ENCODE data around the gene ABLIM2. TPM values are rescaled to one million over a fixed set of nuclear protein-coding genes. Genes with fewer than 3 reads are reported as not detected.
A peak's percentile ranks its signal among the peaks of the same experiment; 100 is the strongest.

ABLIM2 gene
- polyA plus RNA-seq, 3 donors, result 0.21 TPM; not detected in 2

DNA sequence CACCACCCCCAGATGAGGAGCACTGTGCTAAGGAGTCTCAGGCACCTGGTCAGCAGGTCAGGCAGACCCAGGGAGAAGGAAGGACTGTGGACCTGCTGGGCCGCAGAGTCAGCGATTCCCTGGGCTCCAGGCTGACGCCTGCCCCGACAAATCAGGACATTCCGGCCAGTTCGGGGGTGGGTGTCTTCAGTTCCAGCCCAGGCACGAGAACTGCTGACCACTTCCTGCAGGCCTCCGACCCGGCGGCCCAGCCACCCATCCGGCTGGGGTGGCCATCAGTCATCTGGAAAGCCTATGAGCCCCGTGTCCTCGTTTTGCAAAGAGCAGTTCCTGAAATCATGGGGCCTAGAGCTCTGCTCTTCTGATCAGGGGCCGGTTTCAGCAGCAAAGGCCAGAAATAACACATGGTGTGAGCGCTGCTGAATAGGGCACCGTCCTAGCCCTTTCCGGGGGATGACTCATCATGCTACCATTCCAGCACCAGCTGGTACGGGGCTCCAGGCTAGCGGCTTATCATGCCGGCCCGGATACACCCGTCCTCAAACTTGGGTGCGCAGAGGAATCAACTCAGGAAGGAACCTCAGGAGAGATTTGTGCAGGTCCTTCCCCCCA lies 32.6 kb upstream of the ABLIM2 start:
- H3K9ac ChIP-seq (ENCODE audit: insufficient read depth, low read length, poor library complexity, severe bottlenecking), result peak overlapping the region; percentile 53
- peak overlapping the region; percentile 68 for H2AFZ ChIP-seq (ENCODE audit: insufficient read depth, low read depth, low read length, poor library complexity, severe bottlenecking)
- H3K36me3 ChIP-seq (replicated peaks in 1 of 2; ENCODE audit: control insufficient read depth in 1 of 2, insufficient read depth in 2 of 2, low read length in 2 of 2), result no peaks in the 10 kb centered on the region
- Mint-ChIP-seq H3K27me3 (ENCODE audit: low read depth in 3 of 3) (peaks cover 4 to 14% (median 11%) of the 10 kb centered on the region in 3 donors), H3K36me3 (peaks cover 2 to 6% of the 10 kb centered on the region in 2 donors), H3K4me1 (peaks cover 41% of the 10 kb centered on the region), H3K27ac (peak overlapping the region; percentile 86 to 95 (median 91)), H3K4me3 (peak overlapping the region; percentile 41 to 70), H3K9me3 (peaks cover 0 to 2% (median 0%) of the 10 kb centered on the region in 7 donors)
- peak overlapping the region; percentile 90 to 91 for H3K27ac ChIP-seq (ENCODE audit: low read depth in 1 of 2, low read length in 2 of 2)
- H4K20me1 ChIP-seq (ENCODE audit: insufficient read depth, low read length), result no peaks in the 10 kb centered on the region
- peaks cover 37 to 49% of the 10 kb centered on the region in 2 donors for H3K4me1 ChIP-seq (ENCODE audit: control insufficient read depth in 1 of 2, insufficient read depth in 2 of 2, low read length in 2 of 2)
- peak; percentile 88 to 95 (median 92) for DNase-seq
- no peaks in the 10 kb centered on the region for H3K27me3 ChIP-seq (ENCODE audit: control insufficient read depth in 2 of 2, insufficient read depth in 2 of 2, low read length in 2 of 2)
- no peaks in the 10 kb centered on the region for H3K79me2 ChIP-seq (ENCODE audit: insufficient read depth, low read length)
- H3K4me3 ChIP-seq (replicated peaks in 1 of 3; ENCODE audit: low read depth in 2 of 3, low read length in 3 of 3), result peak overlapping the region in 1 of 3 experiments; percentile 57
- H3K9me3 ChIP-seq (replicated peaks in 1 of 2; ENCODE audit: control insufficient read depth in 1 of 2, insufficient read depth in 1 of 2, low read length in 2 of 2), result no peaks in the 10 kb centered on the region
- TF ChIP-seq, protein P1, sequence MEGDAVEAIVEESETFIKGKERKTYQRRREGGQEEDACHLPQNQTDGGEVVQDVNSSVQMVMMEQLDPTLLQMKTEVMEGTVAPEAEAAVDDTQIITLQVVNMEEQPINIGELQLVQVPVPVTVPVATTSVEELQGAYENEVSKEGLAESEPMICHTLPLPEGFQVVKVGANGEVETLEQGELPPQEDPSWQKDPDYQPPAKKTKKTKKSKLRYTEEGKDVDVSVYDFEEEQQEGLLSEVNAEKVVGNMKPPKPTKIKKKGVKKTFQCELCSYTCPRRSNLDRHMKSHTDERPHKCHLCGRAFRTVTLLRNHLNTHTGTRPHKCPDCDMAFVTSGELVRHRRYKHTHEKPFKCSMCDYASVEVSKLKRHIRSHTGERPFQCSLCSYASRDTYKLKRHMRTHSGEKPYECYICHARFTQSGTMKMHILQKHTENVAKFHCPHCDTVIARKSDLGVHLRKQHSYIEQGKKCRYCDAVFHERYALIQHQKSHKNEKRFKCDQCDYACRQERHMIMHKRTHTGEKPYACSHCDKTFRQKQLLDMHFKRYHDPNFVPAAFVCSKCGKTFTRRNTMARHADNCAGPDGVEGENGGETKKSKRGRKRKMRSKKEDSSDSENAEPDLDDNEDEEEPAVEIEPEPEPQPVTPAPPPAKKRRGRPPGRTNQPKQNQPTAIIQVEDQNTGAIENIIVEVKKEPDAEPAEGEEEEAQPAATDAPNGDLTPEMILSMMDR (IDR thresholded peaks at IDR 0.05), result no peak
- WGBS (ENCODE audit: insufficient coverage), result 4% methylated on average over 23 of the region's 23 CpGs
- peak overlapping the region; percentile 58 for H3K4me2 ChIP-seq (replicated peaks; ENCODE audit: extremely low read depth, low read length, poor library complexity, severe bottlenecking)
- intact Hi-C loops (cut with micrococcal nuclease), result no loop called here

DNA sequence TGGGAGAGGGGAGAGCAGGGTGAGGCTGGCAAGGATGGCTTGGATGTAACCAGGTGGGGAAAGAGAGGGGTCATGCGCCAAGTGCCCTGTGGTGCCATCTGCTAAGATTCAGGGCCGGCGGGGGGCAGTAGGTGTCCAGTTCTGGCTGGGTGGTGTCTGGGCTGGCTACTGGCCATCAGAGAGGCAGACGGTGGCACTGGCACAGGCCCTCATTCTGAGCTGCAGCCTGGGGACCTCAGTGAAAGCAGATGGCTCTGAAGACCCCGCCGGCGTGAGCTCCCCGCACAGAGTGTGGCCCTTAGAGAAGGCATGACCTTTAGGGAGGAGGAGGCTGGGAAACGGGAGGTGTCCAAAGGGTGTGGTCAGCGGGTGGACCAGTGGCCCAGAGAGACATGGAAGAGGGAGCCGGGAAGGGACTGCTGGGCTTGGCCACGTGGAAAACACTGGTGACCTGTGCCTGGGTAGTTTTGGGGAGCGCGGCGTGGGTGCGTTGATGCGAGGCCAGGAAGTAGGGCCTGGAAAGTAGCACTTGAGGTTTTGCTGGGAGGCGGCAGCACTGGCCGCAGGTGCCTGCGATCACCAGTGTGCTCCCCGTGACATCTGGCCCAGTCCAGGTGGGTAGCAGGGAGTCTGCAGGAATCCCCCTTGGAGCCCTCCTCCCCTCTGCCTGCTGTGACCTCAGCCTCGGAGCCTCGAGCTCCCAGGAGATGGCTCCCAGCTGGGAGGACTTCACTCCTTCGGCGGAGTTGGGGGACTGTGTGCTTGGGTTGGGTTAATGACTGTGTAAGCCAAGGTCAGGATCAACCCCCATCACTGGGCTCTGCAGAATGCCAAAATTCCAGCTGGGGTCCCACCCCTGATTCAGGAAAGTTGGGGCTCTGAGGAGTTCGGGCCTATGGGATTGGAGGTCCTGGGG lies 31.2 kb upstream of the ABLIM2 start:
- Mint-ChIP-seq H3K4me3 (no peak overlapping the region), H3K9me3 (peaks cover 0 to 2% (median 0%) of the 10 kb centered on the region in 7 donors), H3K27ac (peak overlapping the region in 3 of 7 donors; percentile 14 to 76 (median 63)), H3K4me1 (peaks cover 37% of the 10 kb centered on the region), H3K27me3 (ENCODE audit: low read depth in 3 of 3) (peaks cover under 1 to 16% (median 11%) of the 10 kb centered on the region in 3 donors), H3K36me3 (peaks cover 2 to 6% of the 10 kb centered on the region in 2 donors)
- Histone ChIP-seq H3K4me1 (ENCODE audit: control insufficient read depth in 1 of 2, insufficient read depth in 2 of 2, low read length in 2 of 2) (peaks cover 34 to 43% of the 10 kb centered on the region in 2 donors), H3K9ac (ENCODE audit: insufficient read depth, low read length, poor library complexity, severe bottlenecking) (peak overlapping the region; percentile 53), H2AFZ (ENCODE audit: insufficient read depth, low read depth, low read length, poor library complexity, severe bottlenecking) (no peak overlapping the region), H3K79me2 (ENCODE audit: insufficient read depth, low read length) (no peaks in the 10 kb centered on the region), H3K27ac (ENCODE audit: low read depth in 1 of 2, low read length in 2 of 2) (peak overlapping the region; percentile 90 to 91), H3K9me3 (replicated peaks in 1 of 2; ENCODE audit: control insufficient read depth in 1 of 2, insufficient read depth in 1 of 2, low read length in 2 of 2) (no peaks in the 10 kb centered on the region), H3K27me3 (ENCODE audit: control insufficient read depth in 2 of 2, insufficient read depth in 2 of 2, low read length in 2 of 2) (no peaks in the 10 kb centered on the region), H4K20me1 (ENCODE audit: insufficient read depth, low read length) (no peaks in the 10 kb centered on the region), H3K36me3 (replicated peaks in 1 of 2; ENCODE audit: control insufficient read depth in 1 of 2, insufficient read depth in 2 of 2, low read length in 2 of 2) (no peaks in the 10 kb centered on the region), H3K4me3 (replicated peaks in 1 of 3; ENCODE audit: low read depth in 2 of 3, low read length in 3 of 3) (no peak overlapping the region), H3K4me2 (replicated peaks; ENCODE audit: extremely low read depth, low read length, poor library complexity, severe bottlenecking) (no peak overlapping the region)
- TF ChIP-seq, protein P1 (IDR thresholded peaks at IDR 0.05), result no peak
- 95% methylated on average over 20 of the region's 26 CpGs for WGBS (ENCODE audit: insufficient coverage)
- intact Hi-C loops (cut with micrococcal nuclease), result no loop called here
- DNase-seq, result no peak
